B cell (primary cell): ENCODE data around the gene CALCOCO1. TPM values are rescaled to one million over a fixed set of nuclear protein-coding genes. Genes with fewer than 3 reads are reported as not detected.

ENCODE experiments used
- ATAC-seq: fragments of 200-7000 bp; cut with Tn5 transposase; one replicate; pipeline ENCODE4 v1.10.0; 2021; ENCODE audit warnings: low read depth, mild to moderate bottlenecking, moderate number of reproducible peaks, moderate library complexity
- CTCF ChIA-PET: fragments of 350-600 bp; sonication (Branson Sonifier 250); formaldehyde crosslinking; loops from one replicate; lab custom pipeline; 2021; ENCODE audit warnings: antibody characterized with exemption, inconsistent platforms; lab: Charles Lee
- POLR2A ChIA-PET: fragments of 350-600 bp; sonication (Branson Sonifier 250); formaldehyde crosslinking; loops from one replicate; lab custom pipeline; 2021; ENCODE audit warnings: antibody characterized with exemption; lab: Charles Lee
- DNase-seq: peaks from one replicate; pipeline ENCODE4 v3.0.0; 2013
- H2AFZ ChIP-seq: 2 replicates; pipeline ENCODE4 v1.6.1; 2012; ENCODE audit warnings: mild to moderate bottlenecking, low read depth, low read length; ENCODE audit not compliant: insufficient read depth, poor library complexity, severe bottlenecking
- H3K27ac ChIP-seq, 2 donors: 1 replicate in 1 of 2; 2 replicates in 1 of 2; pipeline ENCODE4 v1.5.1; 2012 to 2013; ENCODE audit warnings: low read length in 2 of 2, mild to moderate bottlenecking in 2 of 2, moderate library complexity in 1 of 2
- H3K27me3 ChIP-seq, 4 experiments: fragments of 200-600 bp in 1 of 4; sonication (generic) in 1 of 4; replicated peaks in 1 of 4; 1 replicate in 2 of 4; 2 replicates in 2 of 4; pipeline versions ENCODE4 v1.6.1 to v1.7.0; 2013 to 2016; ENCODE audit warnings: low read length in 3 of 4, mild to moderate bottlenecking in 2 of 4, mixed read lengths in 1 of 4, moderate library complexity in 1 of 4; ENCODE audit not compliant: insufficient read depth in 4 of 4, control insufficient read depth in 3 of 4; ENCODE audit errors: control extremely low read depth in 1 of 4
- H3K36me3 ChIP-seq, 2 experiments: replicated peaks in 1 of 2; 1 replicate in 1 of 2; 2 replicates in 1 of 2; pipeline versions ENCODE4 v1.6.1 to v1.7.1; 2013; ENCODE audit warnings: low read length in 1 of 2; ENCODE audit not compliant: insufficient read depth in 2 of 2, control insufficient read depth in 1 of 2; ENCODE audit errors: control extremely low read depth in 1 of 2, extremely low read depth in 1 of 2
- H3K4me1 ChIP-seq, 2 donors: fragments of 200-600 bp in 1 of 2; sonication (generic) in 1 of 2; 1 replicate in 1 of 2; 2 replicates in 1 of 2; pipeline versions ENCODE4 v1.5.1 to v1.6.1; 2013 to 2017; ENCODE audit warnings: low read length in 2 of 2; ENCODE audit not compliant: control insufficient read depth in 2 of 2, insufficient read depth in 2 of 2
- H3K4me2 ChIP-seq: replicated peaks from 2 replicates; pipeline ENCODE3; 2012; ENCODE audit warnings: mild to moderate bottlenecking, low read depth, low read length; ENCODE audit not compliant: poor library complexity, severe bottlenecking
- H3K4me3 ChIP-seq, 5 experiments: fragments of 200-600 bp in 1 of 5; sonication (generic) in 1 of 5; 1 replicate in 3 of 5; 2 replicates in 2 of 5; pipeline versions ENCODE4 v1.5.1 to v1.7.0; 2011 to 2016; ENCODE audit warnings: low read length in 4 of 5, mild to moderate bottlenecking in 4 of 5, low read depth in 2 of 5, control low read depth in 1 of 5, moderate library complexity in 1 of 5; ENCODE audit not compliant: insufficient read depth in 1 of 5; ENCODE audit errors: control extremely low read depth in 1 of 5, extremely low read depth in 1 of 5
- H3K79me2 ChIP-seq: fragments of 200-600 bp; sonication (generic); one replicate; pipeline ENCODE4 v1.6.0; 2016; ENCODE audit warnings: low read length; ENCODE audit not compliant: control insufficient read depth, insufficient read depth
- H3K9ac ChIP-seq: fragments of 200-600 bp; sonication (generic); 2 replicates; pipeline ENCODE4 v1.6.1; 2017; ENCODE audit warnings: mild to moderate bottlenecking, low read length, moderate library complexity
- H3K9me3 ChIP-seq, 3 donors: one replicate each; pipeline versions ENCODE4 v1.6.1 to v1.7.1; 2013; ENCODE audit warnings: low read length in 2 of 3; ENCODE audit not compliant: control insufficient read depth in 2 of 3, insufficient read depth in 1 of 3; ENCODE audit errors: control extremely low read depth in 1 of 3
- H4K20me1 ChIP-seq: 2 replicates; pipeline ENCODE4 v1.6.0; 2012; ENCODE audit warnings: mild to moderate bottlenecking, low read length; ENCODE audit not compliant: insufficient read depth, control insufficient read depth, poor library complexity, severe bottlenecking
- H3K27ac Mint-ChIP-seq: one replicate; pipeline ENCODE4 v1.8.0; 2021; ENCODE audit warnings: mixed read lengths
- H3K27me3 Mint-ChIP-seq: one replicate; pipeline ENCODE4 v1.8.0; 2021; ENCODE audit warnings: mixed read lengths
- H3K4me1 Mint-ChIP-seq: one replicate; pipeline ENCODE4 v1.8.0; 2021; ENCODE audit warnings: mixed read lengths
- H3K4me3 Mint-ChIP-seq: one replicate; pipeline ENCODE4 v1.8.0; 2021; ENCODE audit warnings: mixed read lengths
- H3K9me3 Mint-ChIP-seq: one replicate; pipeline ENCODE4 v1.8.0; 2022; ENCODE audit warnings: mixed read lengths; ENCODE audit not compliant: insufficient read depth
- CTCF ChIP-seq: fragments of 200-600 bp; IDR thresholded peaks from one replicate; pipeline ENCODE4 v1.8.0; 2022; ENCODE audit warnings: antibody characterized with exemption, mild to moderate bottlenecking
- EZH2 ChIP-seq: IDR thresholded peaks from 2 replicates; pipeline ENCODE4 v1.6.1; 2012; ENCODE audit warnings: borderline replicate concordance, low read depth, mild to moderate bottlenecking, moderate library complexity, low read length; ENCODE audit not compliant: insufficient read depth, poor library complexity, severe bottlenecking
- WGBS: methylation state at CpG from one replicate; pipeline ENCODE4 v1.1.5; 2013; ENCODE audit warnings: missing lambda C conversion rate; ENCODE audit not compliant: insufficient coverage; 5-methylcytosine and 5-hydroxymethylcytosine counted together
- intact Hi-C: fragments of 100-400 bp; cut with micrococcal nuclease; formaldehyde crosslinking; loops from one replicate; pipeline ENCODE4 v1.10.0; 2022
- polyA plus RNA-seq: library from polyadenylated mRNA; depleted of rRNA; stranded (reverse); fragments of >200 nt; gene quantifications from 2 replicates; pipeline ENCODE4 v1.2.3, GENCODE V29; 2012
- total RNA-seq, 2 donors: library from RNA; stranded (reverse); fragments of 120-200 nt in 1 of 2; gene quantifications; 1 replicate in 1 of 2; 2 replicates in 1 of 2; pipeline versions ENCODE4 v1.2.3 to v1.2.4, GENCODE V29; 2013 to 2022

The CALCOCO1 gene
- total and polyA plus RNA-seq, 2 donors (not counting 1 experiment from before 2014, with no cell fraction given): 169 to 179 TPM

GRCh38 chr12:53738406-53739213, 11.4 kb upstream of the CALCOCO1 start:
- no peak overlapping the region for H3K27ac Mint-ChIP-seq
- peak overlapping the region in 4 of 5 experiments; percentile 15 to 45 (median 41) for H3K4me3 ChIP-seq

More at GRCh38 chr12:53738406-53739213, 11.4 kb upstream of the CALCOCO1 start:
- Mint-ChIP-seq H3K4me1 (peaks cover 24% of the 10 kb centered on the region), H3K9me3 (no peaks in the 10 kb centered on the region), H3K27me3 (peaks cover 64% of the 10 kb centered on the region), H3K4me3 (peak overlapping the region; percentile 80)
- ChIA-PET POLR2A (no interaction called here), CTCF (interaction anchor here (0.9 to 11.2 kb wide), 6 partner anchors 9 to 63 kb away, joined by 4 to 191 read pairs (median 6); partner anchors contain the start of genes ATP5MC2, CALCOCO1 and CISTR)
- no peak overlapping the region for H3K27ac ChIP-seq
- peak; percentile 75 for ATAC-seq
- intact Hi-C loops: no loop called here
- H3K4me2 ChIP-seq: peak overlapping the region; percentile 81
- H3K9ac ChIP-seq: peak overlapping the region; percentile 50
- 4% methylated on average over 22 of the region's 32 CpGs for WGBS
- no peaks in the 10 kb centered on the region for H3K36me3 ChIP-seq
- no peaks in the 10 kb centered on the region for H3K79me2 ChIP-seq
- H4K20me1 ChIP-seq: no peaks in the 10 kb centered on the region
- H3K4me1 ChIP-seq: peaks cover 27 to 33% of the 10 kb centered on the region in 2 donors
- peak overlapping the region; percentile 76 for H2AFZ ChIP-seq
- peak; percentile 58 for DNase-seq
- TF ChIP-seq EZH2 (no peak), CTCF (no peak)
- peaks cover 0 to 90% (median 59%) of the 10 kb centered on the region in 4 experiments for H3K27me3 ChIP-seq
- H3K9me3 ChIP-seq: peaks cover 0 to 10% (median 0%) of the 10 kb centered on the region in 3 donors
